MM.1S (cell line): ENCODE measurements around the gene IL1RAP.

Experiments
- CTCF ChIP-seq: fragments of 300-600 bp; sonication (generic); IDR thresholded peaks from 2 replicates; pipeline ENCODE4 v1.5.1; 2016; ENCODE audit warnings: antibody characterized with exemption, low read length, mixed read lengths
- EZH2 ChIP-seq: fragments of 300-600 bp; sonication (generic); optimal IDR thresholded peaks from 2 replicates; pipeline ENCODE3; 2017; ENCODE audit warnings: low read depth, mild to moderate bottlenecking, antibody characterized with exemption, low read length, mixed read lengths
- EZH2phosphoT487 ChIP-seq: fragments of 300-600 bp; sonication (generic); IDR thresholded peaks from 2 replicates; pipeline ENCODE4 v1.6.1; 2018; ENCODE audit warnings: antibody characterized with exemption, low read length

DNA sequence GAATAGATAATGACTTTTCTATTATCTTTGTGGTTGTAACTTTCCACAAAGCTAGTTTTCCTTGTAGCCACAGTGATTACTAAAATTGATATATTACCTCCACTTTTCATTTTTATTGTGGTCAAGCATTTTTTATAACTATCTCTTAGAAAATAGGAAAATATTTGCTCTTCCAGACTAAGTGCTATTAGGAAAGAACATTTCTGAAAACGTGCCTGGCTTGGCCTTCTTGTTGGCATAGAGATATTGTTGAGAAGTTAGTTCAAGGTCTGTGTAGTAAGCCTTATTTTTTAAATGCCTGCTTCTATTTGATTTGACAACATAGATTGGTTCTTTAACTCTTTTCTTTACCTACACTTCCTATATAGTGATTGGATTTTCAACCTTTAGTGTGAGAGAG lies 101.7 kb downstream of the IL1RAP start:
- TF ChIP-seq CTCF (no peak), EZH2 (no peak), EZH2phosphoT487 (no peak)
